ENCODE measurements around the gene NRCAM.

NRCAM gene

DNA sequence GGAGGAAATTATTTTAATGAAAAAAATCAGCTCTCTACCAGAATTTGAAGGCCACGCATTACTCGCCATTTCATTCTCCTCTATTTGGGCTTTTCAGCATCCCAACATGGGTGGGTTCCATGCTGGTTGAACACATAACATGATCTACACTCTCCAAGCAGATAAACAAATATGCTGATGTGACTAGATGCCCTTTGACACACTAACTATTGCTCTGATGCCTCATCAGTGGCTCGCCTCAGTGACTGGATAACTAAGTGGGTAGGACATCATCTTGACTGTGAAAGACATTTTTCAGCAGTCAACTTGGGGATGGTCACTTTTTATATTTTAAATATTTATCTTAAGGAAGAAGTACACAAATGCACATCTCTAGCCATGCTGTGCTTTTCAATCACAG lies 212.1 kb downstream of the NRCAM start:
- Histone ChIP-seq H3K36me3 (ENCODE audit: control insufficient read depth, insufficient read depth, low read length) (no peaks in the 10 kb centered on the region), H3K4me1 (ENCODE audit: control insufficient read depth, insufficient read depth, low read length) (peaks cover 19% of the 10 kb centered on the region), H3K4me3 (ENCODE audit: low read depth, low read length) (no peak overlapping the region), H3K27ac (ENCODE audit: low read depth, low read length) (no peak overlapping the region), H3K27me3 (ENCODE audit: control insufficient read depth, insufficient read depth, low read length) (no peaks in the 10 kb centered on the region), H3K9ac (ENCODE audit: low read length) (no peak overlapping the region), H3K9me3 (ENCODE audit: control insufficient read depth, insufficient read depth, low read depth, low read length) (no peaks in the 10 kb centered on the region)

- no peak overlapping the region for H3K9ac ChIP-seq (ENCODE audit: low read length)
- peaks cover 44% of the 10 kb centered on the region for H3K4me1 ChIP-seq (ENCODE audit: control insufficient read depth, insufficient read depth, low read length)
Observed at GRCh38 chr7:108239501-108240225, 216.6 kb downstream of the NRCAM start.

DNA sequence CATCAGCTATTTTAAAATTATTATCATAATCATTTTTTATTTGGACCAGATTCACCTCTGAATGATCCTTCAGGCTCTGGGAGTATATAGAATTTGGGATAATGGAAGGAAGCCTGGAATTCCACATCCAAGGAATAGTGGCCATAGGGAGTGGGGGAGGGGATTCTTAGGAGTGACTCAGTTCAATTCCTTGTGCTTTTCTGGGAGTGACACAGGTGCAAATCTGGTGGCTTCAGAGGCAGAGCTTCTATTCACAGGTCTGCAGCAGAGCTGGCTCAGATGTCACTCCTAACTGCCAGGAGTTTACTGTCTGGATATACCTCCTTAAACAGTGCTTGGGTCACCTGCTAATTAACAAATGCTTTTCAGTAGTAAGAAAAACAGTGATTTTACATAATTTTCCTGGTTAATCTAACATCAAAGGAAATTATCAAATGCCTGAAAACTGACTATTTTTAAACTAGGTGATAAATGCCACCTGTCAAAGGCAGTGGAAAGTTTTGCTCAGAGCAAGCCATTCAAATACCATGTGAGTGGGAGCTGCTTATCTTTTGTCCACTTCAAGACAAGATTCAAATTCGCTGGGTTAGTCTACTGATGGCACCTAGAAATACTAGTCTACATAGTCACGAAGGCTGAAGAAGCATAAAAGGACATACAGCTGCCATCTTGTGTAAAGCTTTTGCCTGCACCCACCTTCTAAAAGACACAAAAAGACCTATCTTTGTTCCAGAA lies 219.4 kb downstream of the NRCAM start:
- no peaks in the 10 kb centered on the region for H3K9me3 ChIP-seq (ENCODE audit: control insufficient read depth, insufficient read depth, low read depth, low read length)
- peak overlapping the region; percentile 58; the same call in 1 of the 2 replicates for H3K27ac ChIP-seq (ENCODE audit: low read depth, low read length)
- no peaks in the 10 kb centered on the region for H3K36me3 ChIP-seq (ENCODE audit: control insufficient read depth, insufficient read depth, low read length)
- no peaks in the 10 kb centered on the region for H3K27me3 ChIP-seq (ENCODE audit: control insufficient read depth, insufficient read depth, low read length)
- H3K4me1 ChIP-seq (ENCODE audit: control insufficient read depth, insufficient read depth, low read length), result peaks cover 49% of the 10 kb centered on the region
- H3K4me3 ChIP-seq (ENCODE audit: low read depth, low read length), result no peak overlapping the region; the same call in 1 of the 2 replicates
- no peak overlapping the region for H3K9ac ChIP-seq (ENCODE audit: low read length)

More at GRCh38 chr7:108239501-108240225, 216.6 kb downstream of the NRCAM start:
- no peaks in the 10 kb centered on the region for H3K36me3 ChIP-seq (ENCODE audit: control insufficient read depth, insufficient read depth, low read length)
- no peak overlapping the region for H3K4me3 ChIP-seq (ENCODE audit: low read depth, low read length)
- H3K27ac ChIP-seq (ENCODE audit: low read depth, low read length), result no peak overlapping the region
- H3K9me3 ChIP-seq (ENCODE audit: control insufficient read depth, insufficient read depth, low read depth, low read length), result no peaks in the 10 kb centered on the region
- no peaks in the 10 kb centered on the region for H3K27me3 ChIP-seq (ENCODE audit: control insufficient read depth, insufficient read depth, low read length)

GRCh38 chr7:108235451-108236061 lies 220.7 kb downstream of the NRCAM start:
- no peak overlapping the region for H3K4me3 ChIP-seq (ENCODE audit: low read depth, low read length)
- H3K27me3 ChIP-seq (ENCODE audit: control insufficient read depth, insufficient read depth, low read length), result no peaks in the 10 kb centered on the region
- peaks cover 49% of the 10 kb centered on the region for H3K4me1 ChIP-seq (ENCODE audit: control insufficient read depth, insufficient read depth, low read length)
- H3K9ac ChIP-seq (ENCODE audit: low read length), result peak overlapping the region; percentile 60
- H3K36me3 ChIP-seq (ENCODE audit: control insufficient read depth, insufficient read depth, low read length), result no peaks in the 10 kb centered on the region
- peak overlapping the region; percentile 58; the same call in 1 of the 2 replicates for H3K27ac ChIP-seq (ENCODE audit: low read depth, low read length)
- no peaks in the 10 kb centered on the region for H3K9me3 ChIP-seq (ENCODE audit: control insufficient read depth, insufficient read depth, low read depth, low read length)

DNA sequence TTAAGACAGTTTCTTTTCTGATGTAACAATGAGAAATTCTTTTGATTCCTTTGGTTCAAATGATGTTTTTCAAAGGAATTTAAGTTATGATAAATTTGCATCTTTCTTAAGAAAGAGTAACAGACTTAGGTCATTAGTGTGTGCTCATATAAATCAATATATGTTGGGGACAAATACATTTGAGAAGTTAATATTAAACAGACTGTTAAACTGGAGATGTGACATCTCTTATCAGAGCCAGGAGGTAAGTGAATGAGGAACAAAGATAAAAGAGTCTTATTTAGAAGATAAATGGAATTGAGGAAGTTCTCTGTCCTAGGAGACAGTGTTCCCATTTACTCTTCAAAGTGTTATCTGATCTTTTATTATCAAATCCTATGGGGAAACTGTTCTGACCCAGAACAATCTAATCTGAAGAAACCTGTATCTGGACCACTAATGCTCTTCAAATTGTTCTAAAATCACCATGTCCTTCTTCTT lies 221.2 kb downstream of the NRCAM start:
- Histone ChIP-seq H3K27ac (ENCODE audit: low read depth, low read length) (peak overlapping the region; percentile 40; the same call in 1 of the 2 replicates), H3K9ac (ENCODE audit: low read length) (peak overlapping the region; percentile 60), H3K4me3 (ENCODE audit: low read depth, low read length) (no peak overlapping the region), H3K27me3 (ENCODE audit: control insufficient read depth, insufficient read depth, low read length) (no peaks in the 10 kb centered on the region), H3K36me3 (ENCODE audit: control insufficient read depth, insufficient read depth, low read length) (no peaks in the 10 kb centered on the region), H3K9me3 (ENCODE audit: control insufficient read depth, insufficient read depth, low read depth, low read length) (no peaks in the 10 kb centered on the region), H3K4me1 (ENCODE audit: control insufficient read depth, insufficient read depth, low read length) (peaks cover 49% of the 10 kb centered on the region)

DNA sequence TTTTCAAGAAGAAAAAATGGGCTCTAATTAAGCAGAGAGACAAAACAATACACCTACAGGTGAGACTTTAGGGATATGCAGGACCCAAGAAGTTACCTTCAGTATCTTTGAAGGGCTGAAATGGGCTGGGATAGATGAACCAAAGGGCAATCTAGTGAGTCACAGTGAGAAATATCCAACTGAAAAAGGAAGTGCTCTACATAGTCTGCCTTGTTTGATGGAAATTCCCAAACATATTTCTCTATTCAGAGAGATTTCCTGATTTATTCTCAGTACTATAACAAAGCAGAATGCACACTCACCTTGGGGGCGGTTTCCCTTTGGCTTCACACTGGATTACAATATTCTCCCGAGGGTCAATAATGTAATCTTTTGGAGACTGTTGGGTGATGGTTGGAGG lies 222.0 kb downstream of the NRCAM start:
- Histone ChIP-seq H3K27ac (ENCODE audit: low read depth, low read length) (no peak overlapping the region), H3K27me3 (ENCODE audit: control insufficient read depth, insufficient read depth, low read length) (no peaks in the 10 kb centered on the region), H3K9ac (ENCODE audit: low read length) (no peak overlapping the region), H3K36me3 (ENCODE audit: control insufficient read depth, insufficient read depth, low read length) (no peaks in the 10 kb centered on the region), H3K9me3 (ENCODE audit: control insufficient read depth, insufficient read depth, low read depth, low read length) (no peaks in the 10 kb centered on the region), H3K4me1 (ENCODE audit: control insufficient read depth, insufficient read depth, low read length) (peaks cover 44% of the 10 kb centered on the region), H3K4me3 (ENCODE audit: low read depth, low read length) (no peak overlapping the region)

- Histone ChIP-seq H3K36me3 (ENCODE audit: control insufficient read depth, insufficient read depth, low read length) (no peaks in the 10 kb centered on the region), H3K9me3 (ENCODE audit: control insufficient read depth, insufficient read depth, low read depth, low read length) (no peaks in the 10 kb centered on the region), H3K27ac (ENCODE audit: low read depth, low read length) (no peak overlapping the region), H3K4me3 (ENCODE audit: low read depth, low read length) (no peak overlapping the region), H3K4me1 (ENCODE audit: control insufficient read depth, insufficient read depth, low read length) (peaks cover 27% of the 10 kb centered on the region), H3K27me3 (ENCODE audit: control insufficient read depth, insufficient read depth, low read length) (no peaks in the 10 kb centered on the region), H3K9ac (ENCODE audit: low read length) (no peak overlapping the region)
Observed at GRCh38 chr7:108232076-108232475, 224.2 kb downstream of the NRCAM start.

DNA sequence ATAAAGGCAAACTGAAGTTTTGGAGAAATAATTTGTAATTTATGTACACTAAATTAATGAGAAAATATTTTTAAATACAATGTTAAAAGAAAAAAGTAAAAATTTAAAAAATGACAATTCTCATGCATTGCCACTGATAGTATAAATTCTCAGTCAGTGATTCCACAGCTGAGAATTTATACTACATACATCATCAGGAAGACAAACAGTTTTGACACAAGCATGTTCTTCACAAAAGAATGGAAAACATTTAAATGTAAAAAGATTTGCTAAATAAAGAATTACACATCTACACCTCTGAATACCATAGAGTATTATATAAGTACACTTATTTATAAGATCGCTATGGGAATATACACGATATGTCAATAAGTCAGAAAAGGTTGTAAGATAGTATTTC lies 225.0 kb downstream of the NRCAM start:
- Histone ChIP-seq H3K27me3 (ENCODE audit: control insufficient read depth, insufficient read depth, low read length) (no peaks in the 10 kb centered on the region), H3K27ac (ENCODE audit: low read depth, low read length) (no peak overlapping the region), H3K36me3 (ENCODE audit: control insufficient read depth, insufficient read depth, low read length) (no peaks in the 10 kb centered on the region), H3K9me3 (ENCODE audit: control insufficient read depth, insufficient read depth, low read depth, low read length) (no peaks in the 10 kb centered on the region), H3K4me3 (ENCODE audit: low read depth, low read length) (no peak overlapping the region), H3K4me1 (ENCODE audit: control insufficient read depth, insufficient read depth, low read length) (peaks cover 18% of the 10 kb centered on the region), H3K9ac (ENCODE audit: low read length) (no peak overlapping the region)

DNA sequence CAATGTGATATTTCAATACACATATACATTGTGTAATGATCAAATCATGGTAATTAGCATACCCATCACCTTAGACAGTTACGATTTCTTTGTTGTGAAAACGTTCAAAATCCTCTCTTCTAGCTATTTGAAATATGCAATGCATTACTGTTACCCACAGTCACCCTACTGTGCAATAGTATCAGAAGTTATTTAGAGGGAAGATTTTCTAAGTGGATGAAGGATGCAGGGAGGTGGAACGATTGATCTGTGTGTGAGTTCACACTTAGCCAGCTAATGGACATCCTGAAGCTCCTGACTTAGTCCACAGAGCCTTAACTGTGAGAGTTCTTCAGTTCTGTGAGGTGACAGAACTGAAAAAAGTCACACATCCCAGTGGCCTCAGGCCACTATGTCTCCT lies 228.9 kb downstream of the NRCAM start:
- H3K36me3 ChIP-seq (ENCODE audit: control insufficient read depth, insufficient read depth, low read length), result no peaks in the 10 kb centered on the region
- no peaks in the 10 kb centered on the region for H3K27me3 ChIP-seq (ENCODE audit: control insufficient read depth, insufficient read depth, low read length)
- H3K4me1 ChIP-seq (ENCODE audit: control insufficient read depth, insufficient read depth, low read length), result peaks cover 4% of the 10 kb centered on the region; the same call in 1 of the 2 replicates
- no peak overlapping the region for H3K4me3 ChIP-seq (ENCODE audit: low read depth, low read length)
- no peak overlapping the region for H3K9ac ChIP-seq (ENCODE audit: low read length)
- no peaks in the 10 kb centered on the region for H3K9me3 ChIP-seq (ENCODE audit: control insufficient read depth, insufficient read depth, low read depth, low read length)
- H3K27ac ChIP-seq (ENCODE audit: low read depth, low read length), result no peak overlapping the region

DNA sequence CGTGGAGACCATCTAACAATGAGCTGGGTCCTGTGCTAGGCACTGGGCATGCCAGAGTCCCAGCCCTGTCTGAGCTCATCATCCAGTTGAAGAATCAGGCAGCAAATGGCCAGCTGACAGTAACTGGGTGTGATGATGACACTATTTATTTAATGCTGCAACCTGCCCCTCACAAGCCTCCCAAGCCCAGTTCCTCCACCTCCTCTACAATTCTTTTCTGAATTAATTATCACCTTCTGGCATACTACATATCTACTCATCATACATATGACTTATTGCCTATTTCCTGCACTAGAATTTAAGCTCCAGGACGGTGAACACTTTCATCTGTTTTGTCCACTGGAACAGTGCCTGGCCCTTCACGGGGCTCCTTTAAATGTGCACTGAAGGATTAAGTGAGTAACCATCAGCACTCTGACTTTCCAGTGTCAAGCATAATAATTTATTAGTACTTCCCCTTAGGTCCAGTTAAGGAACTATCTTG lies 229.4 kb downstream of the NRCAM start:
- Histone ChIP-seq H3K27ac (ENCODE audit: low read depth, low read length) (no peak overlapping the region), H3K4me1 (ENCODE audit: control insufficient read depth, insufficient read depth, low read length) (peaks cover 4% of the 10 kb centered on the region; the same call in 1 of the 2 replicates), H3K27me3 (ENCODE audit: control insufficient read depth, insufficient read depth, low read length) (no peaks in the 10 kb centered on the region), H3K9ac (ENCODE audit: low read length) (no peak overlapping the region), H3K9me3 (ENCODE audit: control insufficient read depth, insufficient read depth, low read depth, low read length) (no peaks in the 10 kb centered on the region), H3K4me3 (ENCODE audit: low read depth, low read length) (no peak overlapping the region), H3K36me3 (ENCODE audit: control insufficient read depth, insufficient read depth, low read length) (no peaks in the 10 kb centered on the region)
